GM19395 (cell line): ENCODE results near the gene NR2C1.
"Not testable (repeated sequence)": the region's sequence is repeated elsewhere in the genome, so short reads cannot be mapped to it uniquely, and the experiment has no call there.

Experiments used
- ATAC-seq: cut with Tn5 transposase; IDR thresholded peaks from one replicate; pipeline ENCODE4 v1.9.1; 2021; ENCODE audit warnings: mild to moderate bottlenecking, moderate library complexity; ENCODE audit not compliant: unreplicated experiment

NR2C1 gene

DNA sequence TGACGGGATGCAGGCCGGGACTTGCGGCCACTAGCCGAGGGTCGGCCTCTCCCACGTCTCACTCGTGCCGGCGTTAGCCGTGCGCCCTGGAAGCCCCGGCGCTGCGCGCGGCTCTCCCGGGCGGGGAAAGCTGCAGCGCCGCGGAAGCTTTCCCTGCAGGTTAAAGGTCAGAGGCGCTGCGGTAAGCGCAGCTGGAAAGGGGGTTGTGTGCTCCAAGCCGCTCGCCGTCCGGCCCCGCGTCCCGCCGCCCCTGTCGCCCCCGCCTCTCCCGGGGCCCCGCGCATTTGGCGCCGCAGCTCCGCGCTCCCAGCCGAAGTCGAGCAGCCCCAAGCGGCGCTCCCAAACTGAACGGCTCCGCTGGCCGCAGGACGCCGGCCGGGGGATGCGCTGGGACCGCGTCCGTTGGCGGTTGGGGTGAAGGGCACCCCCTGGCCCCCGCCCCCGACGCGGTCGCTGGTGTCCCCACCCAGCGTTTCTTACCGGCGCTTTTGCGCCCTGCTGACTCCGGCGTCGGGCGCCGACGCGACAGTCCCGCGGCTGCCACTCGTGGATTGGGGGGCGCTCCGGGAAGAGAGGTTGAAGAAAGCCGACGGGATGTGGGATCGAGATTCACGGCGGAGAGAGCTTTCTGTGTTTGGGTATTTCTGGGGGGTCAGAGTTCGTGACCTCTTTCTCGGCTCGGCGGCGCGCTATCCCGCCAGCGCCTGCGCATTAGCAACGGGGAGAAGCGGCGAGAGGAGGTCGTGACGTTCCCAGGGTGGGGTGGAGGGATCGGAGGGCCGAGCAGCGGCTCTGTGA, at the start of gene NR2C1:
Gene NR2C1 (minus strand): TSS at position 719 of the 798 bp plus-strand sequence. CDS start 6,234 bp downstream, outside the sequence.
- ATAC-seq, result peak; percentile 93

DNA sequence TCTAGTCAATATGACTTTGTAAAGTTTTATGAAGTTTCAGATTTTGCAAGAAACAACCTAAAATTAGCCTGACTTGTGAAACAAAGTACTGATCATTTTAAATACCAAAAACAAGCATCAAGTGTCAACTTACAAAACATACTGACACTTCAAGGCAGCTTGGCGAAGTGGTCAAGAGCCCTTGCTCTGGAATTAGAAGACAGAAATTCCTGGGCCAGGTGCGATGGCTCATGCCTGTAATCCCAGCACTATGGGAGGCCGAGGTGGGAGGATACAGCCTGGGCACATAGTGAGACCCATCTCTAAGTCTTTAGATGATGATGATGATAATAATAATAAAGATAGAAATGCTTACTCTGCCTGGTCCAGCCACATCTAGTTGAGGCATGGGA, 45.4 kb upstream of the NR2C1 start:
- no peak for ATAC-seq

DNA sequence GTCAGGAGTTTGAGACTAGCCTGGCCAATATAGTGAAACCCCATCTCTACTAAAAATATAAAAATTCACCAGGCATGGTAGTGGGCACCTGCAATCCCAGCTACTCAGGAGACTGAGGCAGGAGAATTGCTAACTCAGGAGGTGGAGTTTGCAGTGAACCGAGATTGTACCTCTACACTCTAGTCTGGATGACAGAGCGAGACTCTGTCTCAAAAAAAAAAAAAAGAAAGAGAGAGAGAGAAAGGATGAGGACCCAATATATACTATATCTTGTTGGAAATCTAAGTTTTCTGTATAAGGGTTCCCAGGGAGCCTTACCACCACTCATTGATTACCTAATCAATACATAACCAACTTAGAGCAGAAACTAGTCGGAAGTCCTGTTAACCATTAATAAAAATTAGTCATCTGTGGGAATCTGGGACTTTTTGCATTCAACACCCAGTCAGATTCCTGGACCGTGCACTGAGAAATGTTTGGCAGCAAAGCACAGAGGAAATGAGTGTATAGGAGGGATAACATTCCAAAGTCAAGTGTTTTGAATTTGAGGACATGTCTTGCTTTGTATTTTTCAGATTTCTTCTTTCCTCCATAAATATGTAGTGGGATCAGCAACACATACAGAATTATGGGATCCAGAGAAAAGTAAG, 44.8 kb upstream of the NR2C1 start:
- no peak for ATAC-seq

GRCh38 chr12:95117178-95117599, 43.8 kb upstream of the NR2C1 start:
- peak; percentile 79 for ATAC-seq

- peak; percentile 52 for ATAC-seq
Observed at GRCh38 chr12:95116773-95117172, 43.4 kb upstream of the NR2C1 start.

- no peak for ATAC-seq
Observed at GRCh38 chr12:95116341-95116740, 42.9 kb upstream of the NR2C1 start.

GRCh38 chr12:95115641-95116040, 42.2 kb upstream of the NR2C1 start:
- ATAC-seq, result no peak

GRCh38 chr12:95114766-95115405, 41.5 kb upstream of the NR2C1 start:
- ATAC-seq, result no peak

DNA sequence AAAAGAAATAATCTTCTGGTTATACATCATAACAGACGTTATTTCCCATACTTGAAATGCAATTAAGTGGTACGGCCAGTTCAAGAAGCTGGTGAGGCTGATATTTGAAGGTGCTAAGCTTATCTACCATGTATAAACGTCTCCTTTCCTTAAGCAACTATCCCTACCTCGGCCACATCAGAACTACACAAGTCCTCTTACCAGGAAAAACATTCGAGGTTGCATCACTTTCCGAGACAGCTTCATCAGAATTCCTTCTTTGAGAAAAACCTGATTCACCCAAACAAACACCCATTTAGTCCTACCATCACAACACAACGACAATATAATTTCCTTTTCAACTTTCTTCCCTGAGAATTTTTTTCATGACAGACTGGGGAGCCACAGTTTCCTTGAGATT, 33.9 kb upstream of the NR2C1 start:
- no peak for ATAC-seq

- ATAC-seq, result no peak
Observed at GRCh38 chr12:95105540-95105939, 32.1 kb upstream of the NR2C1 start.

GRCh38 chr12:95104919-95105452, 31.6 kb upstream of the NR2C1 start:
- ATAC-seq, result no peak

DNA sequence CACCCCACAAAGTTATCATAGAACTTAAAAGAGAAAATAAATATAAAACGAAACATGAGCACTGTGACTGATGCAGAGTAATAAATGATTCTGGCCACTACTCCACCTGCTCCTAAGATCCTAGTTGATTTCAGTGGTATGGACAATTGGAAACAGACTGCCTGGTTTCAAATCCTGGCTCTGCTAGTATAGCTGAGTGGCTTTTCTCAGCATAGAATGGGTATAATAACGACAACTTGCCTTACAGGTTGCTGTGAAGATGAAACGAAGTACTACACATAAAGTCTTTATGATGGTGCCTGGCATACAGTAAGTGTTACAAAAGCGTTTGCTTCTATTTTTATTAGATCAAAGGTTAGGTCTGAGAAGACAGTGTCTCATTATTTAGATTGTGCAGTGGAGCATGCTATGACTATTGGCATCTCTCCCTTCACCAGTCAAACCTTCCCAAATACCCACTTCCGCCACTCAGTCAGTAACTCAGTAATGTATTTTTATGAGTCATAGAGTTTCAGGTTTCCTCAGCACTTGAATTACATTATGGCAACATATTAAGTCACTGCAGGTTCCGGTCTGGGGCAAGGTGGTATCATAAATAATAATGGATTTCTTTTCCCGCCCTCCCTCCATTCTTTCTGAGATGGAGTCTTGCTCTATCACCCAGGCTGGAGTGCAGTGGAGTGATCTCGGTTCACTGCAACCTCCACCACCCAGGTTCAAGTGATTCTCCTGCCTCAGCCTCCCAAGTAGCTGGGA, 29.7 kb upstream of the NR2C1 start:
- peak; percentile 95 for ATAC-seq

- not testable (repeated sequence) for ATAC-seq
Observed at GRCh38 chr12:95101957-95102356, 28.5 kb upstream of the NR2C1 start.

DNA sequence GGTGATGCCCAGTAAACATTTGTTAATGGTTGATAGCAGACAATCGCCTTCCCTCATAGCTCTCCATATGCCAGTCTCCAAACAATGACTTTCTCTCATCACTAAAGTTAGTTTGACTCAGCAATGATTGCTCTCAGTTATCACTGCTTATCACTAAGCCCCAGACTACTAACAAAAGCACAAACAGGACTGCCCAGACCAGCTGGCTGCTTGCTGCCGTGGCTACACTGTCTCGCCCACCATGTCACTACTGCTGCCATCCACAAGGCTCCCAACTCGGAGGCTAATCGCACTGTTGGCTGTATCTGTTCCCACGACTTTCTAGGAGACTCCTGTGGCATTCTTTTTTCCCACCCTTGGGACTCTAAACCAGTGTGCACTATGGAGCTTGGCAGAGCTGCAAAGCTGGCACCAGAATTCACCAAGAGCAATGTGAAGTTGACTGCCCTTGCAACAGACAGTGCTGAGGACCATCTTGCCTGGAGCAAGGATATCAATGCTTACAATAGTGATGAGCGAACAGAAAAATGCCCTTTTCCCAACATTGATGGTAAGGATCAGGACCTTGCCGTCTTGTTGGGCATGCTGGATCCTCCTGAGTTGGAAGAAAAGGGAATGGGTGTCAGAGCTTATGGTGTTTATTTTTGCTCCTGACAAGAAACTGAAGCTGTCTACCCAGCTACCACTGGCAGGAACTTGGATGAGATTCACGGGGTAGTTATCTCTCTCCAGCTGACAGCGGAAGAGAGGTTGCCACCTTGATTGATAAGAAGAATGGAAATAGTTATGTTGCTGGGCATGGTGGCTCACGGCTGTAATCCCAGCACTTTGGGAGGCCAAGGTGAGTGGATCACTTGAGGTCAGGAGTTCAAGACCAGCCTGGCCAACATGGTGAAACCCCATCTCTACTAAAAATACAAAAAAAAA, 27.1 kb upstream of the NR2C1 start:
- no peak for ATAC-seq

- no peak for ATAC-seq
Observed at GRCh38 chr12:95099270-95099790, 25.9 kb upstream of the NR2C1 start.

DNA sequence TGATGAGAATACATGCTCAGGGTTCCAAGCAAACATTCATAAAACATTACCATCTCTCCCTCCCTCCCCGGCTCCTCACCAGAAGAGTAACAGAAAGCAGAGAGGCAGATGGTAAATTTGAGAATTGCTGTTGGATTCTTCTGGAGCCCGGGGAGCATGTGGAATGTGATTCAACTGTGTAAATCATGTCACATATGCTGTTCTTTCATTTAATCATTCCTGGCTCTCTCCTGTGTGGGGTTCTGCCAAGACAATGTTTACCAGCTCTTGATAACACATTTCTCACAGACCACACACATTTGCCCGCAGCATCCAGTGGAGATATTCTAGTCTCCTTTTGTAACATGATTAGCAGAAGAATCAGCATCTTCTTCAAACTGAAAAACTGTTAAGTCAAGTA, 23.4 kb upstream of the NR2C1 start:
- ATAC-seq, result no peak

DNA sequence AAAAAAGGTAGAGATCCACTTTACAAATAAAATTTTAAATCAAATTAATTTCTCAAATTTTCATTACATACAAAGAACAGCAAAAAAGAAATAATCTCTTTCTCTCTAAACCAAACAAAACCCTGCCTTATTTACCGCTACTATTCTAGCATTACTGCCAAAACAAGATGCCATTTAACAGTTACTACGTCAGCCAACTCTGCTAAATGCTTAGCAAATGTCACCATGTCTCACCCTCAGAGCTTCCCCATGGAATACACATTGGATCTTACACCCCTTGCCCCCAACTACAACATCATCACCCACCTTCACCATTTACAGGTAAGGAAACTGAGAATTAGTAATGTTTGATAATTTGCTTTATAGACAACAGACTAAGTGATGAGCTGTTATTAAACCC, 23.0 kb upstream of the NR2C1 start:
- ATAC-seq, result no peak

GRCh38 chr12:95095866-95096265, 22.4 kb upstream of the NR2C1 start:
- not testable (repeated sequence) for ATAC-seq

DNA sequence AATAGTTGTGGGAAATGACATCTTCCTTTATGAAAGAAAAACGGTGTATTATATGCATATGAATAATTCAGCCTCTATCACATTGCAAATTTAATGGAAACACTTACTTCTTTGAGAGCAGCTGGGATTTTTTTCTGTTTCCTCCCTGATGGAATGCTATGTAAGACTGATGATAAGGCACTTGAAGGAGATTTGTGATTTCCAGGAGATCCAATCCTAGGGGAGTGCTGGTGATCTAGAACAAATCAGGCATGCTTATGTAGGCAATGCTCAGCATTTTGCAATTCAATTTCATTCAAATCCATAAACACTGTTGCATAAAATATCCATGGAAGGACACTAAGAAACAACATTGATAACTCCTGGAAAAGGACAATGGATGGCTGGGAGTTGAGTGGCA, 16.0 kb upstream of the NR2C1 start:
- no peak for ATAC-seq

GRCh38 chr12:95088379-95088778, 15.0 kb upstream of the NR2C1 start:
- ATAC-seq, result peak; percentile 69
